HG03175 (cell line): ENCODE measurements around the gene MNX1.

ENCODE experiments used
- ATAC-seq: cut with Tn5 transposase; IDR thresholded peaks from one replicate; pipeline ENCODE4 v1.9.1; 2021; ENCODE audit warnings: mild to moderate bottlenecking, moderate library complexity; ENCODE audit not compliant: unreplicated experiment

Gene MNX1

DNA sequence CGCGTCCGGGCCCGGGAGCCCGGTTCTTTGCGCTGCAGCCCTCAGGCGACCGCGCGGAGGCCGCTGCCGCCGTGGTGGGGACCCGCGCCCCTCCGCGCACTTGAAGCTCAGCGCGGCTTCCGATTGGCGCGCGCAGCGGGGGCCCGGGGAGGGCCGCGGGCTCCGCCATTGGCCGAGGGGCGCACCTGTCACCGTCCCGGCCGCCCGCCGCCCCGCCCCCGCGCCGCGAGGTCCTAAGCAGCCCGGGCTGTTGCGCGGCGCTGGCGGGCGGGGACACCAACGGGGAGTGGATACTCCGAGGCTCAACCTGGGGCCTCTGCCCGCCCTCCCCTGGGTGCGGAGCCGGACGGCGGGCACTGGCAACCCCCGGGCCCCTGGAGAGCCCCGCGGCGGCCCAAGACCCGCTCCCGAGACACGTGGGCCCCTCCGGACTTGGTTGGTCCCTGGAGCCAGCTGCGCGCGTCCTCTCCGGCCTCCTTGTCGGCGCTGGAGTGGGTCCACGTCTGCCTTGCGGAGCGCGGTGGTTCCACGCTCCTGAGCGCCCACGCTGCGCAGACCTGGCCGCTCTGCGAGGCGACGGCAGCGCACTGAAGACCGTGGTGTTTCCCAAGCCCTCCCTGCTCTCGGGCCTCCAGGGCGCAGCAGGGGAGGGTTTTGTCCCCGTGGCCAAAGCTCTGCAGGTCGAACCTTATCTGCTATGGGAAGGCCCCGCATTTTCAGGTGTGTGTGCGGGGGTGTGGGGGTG is at the start of gene MNX1:
Gene MNX1, minus strand, starts transcription at position 76 of the 745 bp plus-strand sequence. CDS start 313 bp downstream, outside the sequence.
- peak; percentile 72 for ATAC-seq

DNA sequence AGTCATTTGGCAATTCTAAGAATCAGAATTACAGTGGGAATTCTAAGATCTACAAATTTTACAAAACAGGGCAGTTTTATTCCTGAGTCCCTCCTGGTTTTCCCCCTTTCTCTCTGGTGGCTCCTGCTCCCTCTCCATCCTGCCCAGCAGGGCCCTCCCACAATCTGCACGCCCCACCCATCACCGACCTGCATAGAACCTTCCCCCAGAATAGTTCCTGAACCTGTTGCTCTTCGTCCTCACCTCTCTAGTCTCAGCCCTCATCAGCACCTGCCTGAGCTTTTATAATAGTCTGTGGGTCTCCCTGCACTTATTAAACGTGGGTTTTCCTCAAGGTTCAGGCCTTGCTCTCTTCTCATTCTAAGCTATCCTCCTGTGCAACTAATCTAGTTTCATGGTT is 49.1 kb upstream of the MNX1 start:
- no peak for ATAC-seq

DNA sequence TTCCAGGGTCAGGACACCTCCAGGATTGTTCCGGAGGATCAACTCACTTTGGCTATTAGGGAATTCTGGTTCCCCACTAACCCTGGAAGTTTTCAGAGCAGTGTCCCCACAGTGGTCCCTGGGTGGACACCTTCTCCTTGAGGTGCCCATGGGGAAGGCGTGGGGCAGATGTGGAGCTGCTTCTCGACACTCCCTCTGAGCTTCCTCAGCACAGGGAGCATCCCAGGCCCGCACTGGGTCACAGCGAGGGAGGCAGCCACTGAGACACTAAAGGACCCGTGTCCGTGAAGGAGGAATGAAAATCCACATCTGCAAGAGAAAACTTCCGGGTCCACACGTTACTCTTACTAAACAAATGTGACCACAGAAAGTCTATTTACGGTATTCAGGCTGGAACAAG is 48.2 kb upstream of the MNX1 start:
- no peak for ATAC-seq

DNA sequence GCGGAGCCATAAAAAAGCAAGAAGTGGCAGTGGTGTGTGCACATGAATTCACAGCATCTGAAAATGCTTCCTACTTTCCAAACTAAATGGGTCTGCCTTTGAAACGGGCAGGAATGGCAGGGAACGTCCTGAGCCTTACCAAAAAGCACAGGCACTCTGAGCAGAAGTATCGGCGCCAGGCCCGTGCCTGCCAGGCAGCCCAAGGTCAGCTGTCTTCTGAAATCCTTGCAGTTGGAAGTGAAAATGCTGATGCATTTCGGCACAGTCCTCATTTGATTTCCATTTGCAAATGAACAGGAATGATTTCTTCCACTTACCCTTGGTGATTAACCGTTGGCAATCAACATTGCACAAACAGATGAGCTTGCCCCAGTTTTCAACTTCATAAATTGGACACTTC is 47.6 kb upstream of the MNX1 start:
- no peak for ATAC-seq

DNA sequence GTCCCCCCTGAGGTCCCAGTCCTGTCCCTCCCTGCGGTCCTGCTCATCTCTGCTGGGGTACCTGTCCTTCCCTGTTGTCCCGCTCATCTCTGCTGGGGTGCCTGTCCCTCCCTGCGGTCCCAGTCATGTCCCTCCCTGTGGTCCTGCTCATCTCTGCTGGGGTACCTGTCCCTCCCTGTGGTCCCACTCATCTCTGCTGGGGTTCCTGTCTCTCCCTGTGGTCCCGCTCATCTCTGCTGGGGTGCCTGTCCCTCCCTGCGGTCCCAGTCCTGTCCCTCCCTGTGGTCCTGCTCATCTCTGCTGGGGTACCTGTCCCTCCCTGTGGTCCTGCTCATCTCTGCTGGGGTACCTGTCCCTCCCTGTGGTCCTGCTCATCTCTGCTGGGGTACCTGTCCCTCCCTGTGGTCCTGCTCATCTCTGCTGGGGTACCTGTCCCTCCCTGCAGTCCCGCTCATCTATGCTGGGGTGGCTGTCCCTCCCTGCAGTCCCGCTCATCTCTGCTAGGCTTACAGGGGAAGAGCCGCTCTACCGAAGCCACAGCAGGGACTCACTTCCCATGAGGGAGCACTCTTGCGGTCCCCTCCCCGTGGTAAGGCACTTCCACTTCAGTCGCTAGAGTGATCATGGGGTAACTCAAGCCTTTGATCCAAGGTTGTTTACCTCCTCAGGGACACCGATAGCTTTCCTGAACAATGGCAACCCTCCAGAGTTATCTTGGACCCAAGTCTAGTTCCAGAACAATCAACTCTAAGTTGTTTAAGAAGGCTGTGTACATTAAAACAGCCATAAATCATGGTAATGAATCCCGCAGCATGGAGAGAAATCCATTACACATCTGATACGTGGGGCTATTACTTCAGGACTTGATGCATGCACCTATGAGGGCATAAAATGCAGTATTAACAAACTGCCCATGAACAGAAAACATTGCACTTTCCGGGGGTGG is 46.8 kb upstream of the MNX1 start:
- no peak for ATAC-seq

DNA sequence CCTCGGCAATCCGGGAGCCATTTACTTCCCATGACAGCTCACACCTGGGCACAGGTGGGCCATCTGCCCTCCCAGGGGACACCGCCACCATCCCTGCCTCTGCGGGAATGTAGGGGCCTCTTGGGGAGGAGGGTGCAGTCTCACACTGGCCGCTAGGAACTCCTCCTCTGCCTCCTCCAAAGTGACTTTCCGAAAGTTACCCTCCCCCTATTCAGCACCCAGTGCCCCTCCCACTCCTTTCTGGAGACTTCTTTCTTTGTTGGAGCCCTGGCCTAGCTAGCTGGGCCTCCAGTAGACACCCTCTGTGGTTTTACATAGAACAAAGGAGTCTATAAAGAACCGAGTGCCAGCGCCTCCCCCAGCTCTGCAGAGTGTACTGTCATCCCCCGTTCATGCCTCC is 45.8 kb upstream of the MNX1 start:
- ATAC-seq, result no peak

DNA sequence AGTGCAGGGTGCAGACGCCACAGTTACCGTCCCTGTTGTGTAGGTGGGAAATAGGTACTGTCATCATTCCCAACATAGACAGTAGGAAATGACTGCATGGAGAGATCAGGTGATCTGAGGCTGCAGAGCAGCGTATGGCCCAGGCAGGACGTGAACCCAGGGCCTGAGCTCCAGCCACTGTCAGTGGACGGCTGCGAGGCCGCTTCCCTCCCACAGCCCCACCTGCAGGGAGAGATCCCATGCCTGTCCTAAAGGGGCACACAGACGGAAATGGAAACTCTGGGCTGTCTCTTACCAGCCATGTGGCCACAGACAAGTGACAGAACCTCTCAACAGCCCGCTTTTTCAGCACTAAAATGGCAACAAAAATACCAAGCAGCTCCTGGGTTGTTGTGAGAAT is 44.5 kb upstream of the MNX1 start:
- ATAC-seq, result no peak

DNA sequence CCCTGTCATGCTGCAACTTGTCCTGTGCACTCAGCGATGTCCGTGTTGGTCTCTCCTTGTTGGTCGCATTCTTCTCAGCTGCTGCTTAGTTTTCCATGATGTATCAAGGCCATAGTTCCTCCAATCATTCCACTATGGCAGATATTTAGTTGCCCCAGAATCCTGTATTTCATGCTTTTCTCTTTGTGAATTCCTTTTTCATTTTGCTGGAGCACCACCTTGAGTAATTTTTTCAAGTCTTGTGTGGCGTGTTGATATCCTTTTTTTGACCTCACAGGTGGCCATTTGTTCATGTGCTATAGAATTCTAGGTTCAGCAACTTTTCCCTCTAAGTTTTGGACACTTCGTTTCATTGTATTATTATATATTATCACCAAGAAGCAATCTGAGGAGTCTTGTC is 42.7 kb upstream of the MNX1 start:
- no peak for ATAC-seq

DNA sequence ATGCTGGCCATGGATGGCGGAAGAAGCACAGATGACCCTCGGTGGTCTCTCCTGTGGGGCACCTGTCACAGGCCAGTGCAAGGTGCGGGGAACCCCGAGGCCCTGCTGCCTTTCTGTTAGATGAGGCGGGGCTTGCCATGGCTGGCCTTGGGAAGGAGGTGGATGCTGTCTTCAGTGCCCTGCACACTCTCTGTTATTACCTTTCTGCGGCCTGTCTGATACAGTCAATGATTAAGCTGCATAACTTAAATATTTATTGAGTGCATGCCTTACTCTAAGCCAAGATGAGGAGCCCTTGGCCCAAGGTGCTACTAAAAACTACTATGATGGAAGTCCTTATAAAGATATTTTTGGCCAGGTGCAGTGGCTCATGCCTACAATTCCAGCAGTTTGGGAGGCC is 36.7 kb upstream of the MNX1 start:
- ATAC-seq, result no peak

DNA sequence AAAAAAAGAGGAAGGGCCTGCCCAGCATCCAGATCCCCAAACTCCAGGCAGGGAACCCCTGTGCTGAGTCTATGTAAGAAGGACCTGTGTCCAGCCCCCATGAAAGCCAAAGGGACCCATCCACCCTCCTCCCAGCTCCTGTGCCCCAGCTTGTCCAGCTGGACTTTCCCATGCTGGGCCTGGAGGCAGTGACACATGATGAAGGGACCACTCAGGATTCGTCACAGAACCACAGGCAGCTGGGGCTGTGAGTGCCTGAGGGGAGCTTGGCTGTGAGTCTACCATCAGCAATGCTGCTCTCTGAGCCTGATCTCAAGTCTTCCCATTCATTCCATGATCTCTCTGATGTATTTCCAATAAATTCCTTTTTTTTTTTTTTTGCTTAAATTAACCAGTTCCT is 36.2 kb upstream of the MNX1 start:
- no peak for ATAC-seq

DNA sequence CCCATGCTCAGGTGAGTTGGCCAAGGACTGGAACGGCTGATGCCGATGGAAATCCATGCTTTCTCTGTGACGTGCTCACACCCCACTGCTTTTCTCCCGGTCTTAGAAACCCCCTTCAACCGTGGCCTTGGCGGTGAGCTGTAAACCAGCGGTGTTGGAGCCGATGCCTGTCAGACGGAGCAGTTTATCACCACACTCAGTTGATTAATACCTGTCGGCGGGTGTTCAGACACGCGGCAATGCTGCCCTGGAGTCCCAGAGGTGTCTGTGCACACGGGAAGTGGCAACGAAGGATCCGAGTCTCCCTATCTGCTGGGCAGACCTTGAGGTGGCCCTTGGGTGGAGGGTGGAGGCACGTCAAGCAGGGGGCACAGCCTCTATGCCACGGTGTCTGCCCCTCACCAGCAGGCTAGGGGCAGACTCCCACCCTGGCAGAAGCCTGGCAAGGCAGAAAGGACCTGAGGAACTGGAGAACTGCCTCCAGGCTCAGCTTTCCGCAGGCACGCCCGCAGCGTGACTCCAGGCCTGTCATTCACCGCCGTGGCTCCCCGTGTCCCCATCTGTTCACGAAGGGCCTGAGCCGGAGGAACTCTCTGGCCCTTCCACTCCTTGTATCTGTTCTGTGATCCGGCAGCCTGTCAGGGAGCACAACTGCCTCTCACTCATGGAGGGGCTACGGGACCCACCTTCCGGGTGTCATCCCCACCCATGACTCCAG is 34.6 kb upstream of the MNX1 start:
- no peak for ATAC-seq

DNA sequence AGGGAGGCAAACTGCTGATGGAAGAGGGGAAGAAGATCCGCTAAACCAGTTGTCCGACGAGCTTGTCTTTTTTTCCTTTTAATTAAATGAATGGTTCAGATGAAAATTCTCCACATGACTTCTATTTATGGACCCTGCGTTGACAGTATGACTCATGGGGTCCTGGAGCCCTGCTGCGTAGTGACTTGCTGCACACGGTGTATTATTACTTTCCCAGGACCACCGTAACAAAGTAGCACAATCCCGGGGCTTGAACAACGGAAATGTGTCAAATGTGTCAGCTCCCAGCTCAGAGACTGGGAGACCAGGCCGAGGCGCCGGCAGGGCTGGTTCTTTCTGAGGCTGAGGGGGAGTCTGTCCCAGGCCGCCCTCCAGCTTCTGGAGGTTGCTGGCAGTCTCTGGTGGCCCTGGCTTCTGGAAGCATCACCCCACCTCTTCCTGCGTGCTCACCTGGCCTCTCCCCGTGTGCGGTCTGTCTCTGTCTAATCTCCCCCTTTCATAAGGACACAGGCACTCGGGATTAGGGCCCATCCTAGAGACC is 33.8 kb upstream of the MNX1 start:
- ATAC-seq, result no peak

DNA sequence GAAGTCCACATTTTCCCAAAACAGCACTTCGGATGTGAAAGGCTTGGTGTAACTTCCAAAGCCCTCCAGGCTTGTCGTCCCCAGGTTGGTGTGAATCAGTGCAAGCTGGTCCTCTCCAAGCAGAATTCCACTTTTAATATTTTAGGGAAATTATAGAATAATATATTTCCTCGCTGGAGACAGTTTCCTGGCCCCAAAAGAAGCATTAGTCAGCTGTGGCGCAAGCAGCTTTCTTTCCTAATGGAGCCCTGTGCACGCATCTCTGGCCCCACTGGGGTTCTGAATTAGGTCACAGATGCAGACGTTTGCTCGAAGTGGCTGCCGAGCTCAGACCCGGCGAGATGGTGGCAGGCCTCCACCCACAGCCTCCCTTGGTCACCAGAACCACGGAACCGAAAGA is 33.3 kb upstream of the MNX1 start:
- no peak for ATAC-seq

DNA sequence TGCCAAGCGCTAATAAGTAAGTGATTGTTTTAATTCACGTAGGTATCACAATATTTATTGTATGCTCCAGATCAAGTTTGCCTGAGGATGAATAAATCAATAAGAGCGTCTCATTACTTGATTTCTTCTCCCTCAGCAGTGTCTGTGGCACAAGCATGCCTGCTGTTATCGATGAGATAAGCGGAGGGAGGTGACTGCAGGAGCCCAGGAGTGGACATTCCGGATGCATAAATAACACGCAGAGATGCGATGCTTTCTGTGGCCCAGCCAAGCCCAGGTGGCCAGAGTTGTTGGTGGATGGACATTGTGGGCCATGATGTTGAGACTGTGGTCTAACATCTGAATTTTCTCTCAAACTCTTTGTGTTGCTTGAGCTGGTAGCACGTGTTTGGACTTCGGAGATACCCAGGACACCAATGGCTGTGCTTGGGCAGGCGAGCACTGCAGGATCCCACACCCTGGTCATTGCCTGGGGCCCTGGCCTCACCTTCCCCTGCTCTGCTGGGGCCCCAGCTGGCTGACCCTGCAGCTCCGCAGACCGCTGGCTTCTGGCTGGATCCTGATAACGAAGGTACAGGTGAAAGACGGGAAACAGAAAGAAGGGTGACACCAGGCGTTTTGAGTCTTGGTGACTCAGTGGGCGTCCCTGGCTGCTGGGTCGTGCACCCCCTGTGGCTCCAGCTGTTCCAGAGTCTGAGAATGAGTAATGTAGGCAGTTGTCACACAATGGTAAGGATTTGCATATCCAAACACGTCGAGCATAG is 31.2 kb upstream of the MNX1 start:
- no peak for ATAC-seq

DNA sequence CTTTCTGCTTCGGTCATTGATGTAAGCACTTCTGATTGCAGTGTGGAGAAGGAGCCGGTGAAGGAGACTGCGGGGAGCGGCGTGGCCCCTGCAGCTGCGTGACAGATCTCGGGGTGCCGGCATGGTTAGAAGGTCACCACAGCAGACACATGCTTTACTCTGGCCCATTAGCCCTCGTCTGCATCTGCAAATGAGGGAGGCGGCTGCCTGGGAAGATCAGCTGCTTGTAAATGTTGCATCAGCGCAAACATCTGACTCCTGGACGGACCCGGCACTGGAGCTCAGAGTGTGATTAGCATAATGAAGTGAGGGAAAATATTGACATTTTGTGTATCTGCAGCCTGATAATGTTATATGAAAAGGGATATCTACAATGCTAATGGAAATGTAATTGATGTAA is 30.5 kb upstream of the MNX1 start:
- no peak for ATAC-seq

DNA sequence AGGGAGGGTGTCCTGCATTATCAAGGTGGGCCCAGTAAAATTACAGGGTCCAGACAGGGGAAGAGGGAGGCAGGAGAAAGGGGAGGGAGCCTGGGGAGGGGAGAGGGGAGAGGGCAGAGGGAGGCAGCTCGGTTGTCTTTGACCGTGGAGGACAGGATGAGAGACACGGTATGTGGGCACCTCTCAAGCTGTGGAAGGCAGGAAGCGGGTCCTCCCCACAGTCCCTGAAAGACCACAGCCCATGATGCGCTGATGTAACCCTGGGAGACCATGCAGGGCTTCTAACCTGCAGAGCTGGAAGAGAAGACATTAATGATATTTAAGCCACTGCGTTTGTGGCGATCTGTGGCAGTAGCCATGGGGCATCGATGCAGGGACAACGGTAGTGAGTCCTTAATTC is 27.2 kb upstream of the MNX1 start:
- ATAC-seq, result no peak

DNA sequence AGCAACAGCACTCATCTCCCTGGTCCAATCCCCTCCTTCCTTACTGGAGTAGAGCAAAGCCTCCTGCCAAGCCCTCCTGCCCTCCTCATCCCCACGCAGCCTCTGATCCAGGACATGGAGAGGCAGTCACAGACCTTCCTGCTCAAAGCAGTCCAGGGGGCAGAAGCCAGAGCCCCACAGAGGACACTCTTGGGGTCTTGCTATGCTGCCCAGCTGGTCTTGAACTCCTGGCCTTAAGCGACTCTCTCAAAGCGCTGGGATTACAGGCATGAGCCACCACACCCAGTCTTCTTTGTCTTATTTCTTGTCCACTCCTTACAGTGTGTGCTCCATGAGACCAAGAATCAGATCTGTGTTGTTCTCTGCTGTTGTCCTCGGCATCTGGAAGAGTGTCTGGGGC is 26.6 kb upstream of the MNX1 start:
- ATAC-seq, result no peak

DNA sequence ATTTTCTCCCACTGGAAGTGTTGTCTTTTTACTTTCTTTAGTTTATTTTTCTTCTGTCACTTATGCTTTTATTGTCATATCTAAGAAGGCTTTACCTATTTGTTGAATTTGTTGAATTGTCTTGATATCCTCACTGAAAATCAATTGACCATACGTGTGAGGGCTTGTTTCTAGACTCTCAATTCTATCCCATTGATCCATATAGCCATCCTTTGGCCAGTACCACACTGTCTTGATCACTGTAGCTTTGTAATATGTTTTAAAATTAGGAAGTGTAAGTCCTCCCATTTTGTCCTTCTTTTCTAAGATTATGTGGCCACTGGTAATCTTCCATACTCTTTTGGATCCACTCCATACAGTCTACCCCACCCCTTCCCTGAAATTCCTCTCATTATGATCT is 25.5 kb upstream of the MNX1 start:
- no peak for ATAC-seq

DNA sequence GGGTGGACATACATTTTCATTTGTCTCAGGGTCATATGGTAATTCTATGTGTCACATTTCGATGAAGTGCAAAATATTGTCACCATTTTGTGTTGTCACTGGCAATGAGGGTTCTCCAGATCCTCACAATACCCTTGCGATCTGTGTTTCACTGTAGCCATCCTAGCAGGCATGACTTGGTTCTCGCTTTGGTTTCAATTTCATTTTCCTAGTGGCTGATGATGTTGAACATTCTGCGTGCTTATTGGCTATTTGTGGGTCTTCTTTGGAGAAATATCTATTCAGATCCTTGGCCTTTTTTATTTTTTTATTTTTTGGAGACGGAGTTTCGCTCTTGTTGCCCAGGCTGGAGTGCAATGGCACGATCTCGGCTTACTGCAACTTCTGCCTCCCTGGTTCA is 24.8 kb upstream of the MNX1 start:
- ATAC-seq, result no peak
